Stimulated activated CD4-positive, alpha-beta T cell treated with anti-CD3 and anti-CD28 coated beads, TNF-alpha, amount 100 ng/mL, for 1 hour (primary cell): Measurements from ENCODE around the gene DHRS1.

Experiments used
- DNase-seq, 3 donors: peaks; one replicate each; pipeline ENCODE4 v3.0.0-alpha.2; 2020; ENCODE audit warnings: low read depth in 3 of 3, low spot score in 1 of 3

DHRS1 gene

DNA sequence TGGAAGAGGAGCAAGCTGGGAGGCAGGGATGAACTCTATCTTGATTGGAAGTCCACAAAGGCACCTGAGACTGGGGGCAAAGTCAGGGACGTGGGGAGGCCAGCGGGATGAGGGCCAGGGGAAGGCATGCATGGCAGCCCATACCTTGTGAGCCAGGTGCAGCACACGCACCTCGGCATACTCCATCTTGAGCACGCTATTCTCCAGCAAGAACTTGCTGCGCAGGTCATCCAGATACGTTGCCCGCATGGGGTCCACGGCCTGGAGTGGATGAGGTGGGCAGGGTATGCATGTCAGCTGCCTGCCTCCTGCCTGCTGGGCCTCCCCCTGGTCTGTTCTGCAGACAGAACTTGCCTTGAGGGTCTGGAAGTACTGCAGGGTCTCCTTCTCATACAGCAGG is 32.1 kb downstream of the DHRS1 start:
- no peak for DNase-seq

- no peak for DNase-seq
Observed at GRCh38 chr14:24266344-24267244, 33.0 kb downstream of the DHRS1 start.

DNA sequence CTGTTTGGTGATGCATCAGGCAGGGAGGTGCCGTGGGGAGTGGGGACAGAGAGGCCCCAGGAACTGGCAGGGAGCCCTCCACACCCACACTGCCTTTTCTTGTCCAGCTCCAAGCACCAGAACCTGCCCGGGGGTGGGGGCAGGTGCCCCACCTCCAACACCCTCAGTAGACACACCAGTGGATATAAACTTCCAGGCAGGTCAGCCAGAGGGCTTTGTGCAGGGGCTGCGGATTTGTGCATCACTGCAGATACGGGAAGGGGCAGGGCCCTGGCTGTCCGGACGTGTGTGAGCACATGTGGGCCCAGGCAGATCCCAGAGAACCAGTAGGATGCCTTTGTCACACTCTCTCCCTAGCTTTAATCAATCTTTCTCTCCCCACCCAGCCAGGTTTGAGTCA is 35.3 kb downstream of the DHRS1 start:
- DNase-seq = no peak

DNA sequence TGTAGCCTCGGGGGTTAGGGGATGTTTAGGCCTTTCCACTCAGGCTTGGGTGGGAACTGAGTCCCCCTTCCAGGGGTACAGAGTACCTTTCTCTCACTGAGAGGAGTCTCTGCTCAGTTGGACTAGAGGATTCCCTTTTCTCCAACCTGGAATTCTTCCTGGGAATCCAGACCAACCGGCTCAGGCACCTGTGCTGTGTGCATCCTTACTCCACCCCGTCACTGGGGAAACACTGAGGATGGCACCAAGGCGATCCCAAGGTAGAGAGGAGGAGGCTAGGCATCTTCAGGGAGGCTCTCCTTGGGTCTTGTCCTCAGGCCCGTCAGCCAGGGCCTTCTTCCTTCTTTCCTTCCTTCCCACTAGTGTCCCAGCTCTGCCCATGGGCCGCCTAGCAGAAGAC is 35.7 kb downstream of the DHRS1 start:
- DNase-seq = no peak

GRCh38 chr14:24262821-24263733 is 36.5 kb downstream of the DHRS1 start, which contains the start of gene TGM1:
TSS of gene TGM1 (minus strand) at chr14:24263177. CDS start at chr14:24262352, 825 bp downstream.
- DNase-seq = no peak

DNA sequence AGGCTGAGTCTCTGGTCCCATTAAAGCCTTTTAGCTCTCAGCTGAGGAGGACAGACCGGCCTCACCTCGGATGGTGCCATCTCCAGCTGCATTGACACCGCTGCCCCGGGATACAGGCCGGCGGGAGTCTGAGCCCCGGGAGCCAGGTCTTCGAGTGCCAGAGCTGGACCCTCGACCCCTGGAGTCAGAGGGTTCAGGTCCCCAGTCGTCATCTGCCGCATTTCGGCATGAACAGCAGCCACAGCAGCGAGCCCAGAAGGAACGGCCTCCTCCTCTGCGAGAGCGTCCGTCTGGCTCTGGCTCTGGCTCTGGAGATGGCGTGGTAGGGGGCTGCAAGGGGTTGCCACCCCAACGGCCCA is 37.6 kb downstream of the DHRS1 start:
- DNase-seq = no peak

- no peak for DNase-seq
Observed at GRCh38 chr14:24261256-24261968, 38.2 kb downstream of the DHRS1 start.

DNA sequence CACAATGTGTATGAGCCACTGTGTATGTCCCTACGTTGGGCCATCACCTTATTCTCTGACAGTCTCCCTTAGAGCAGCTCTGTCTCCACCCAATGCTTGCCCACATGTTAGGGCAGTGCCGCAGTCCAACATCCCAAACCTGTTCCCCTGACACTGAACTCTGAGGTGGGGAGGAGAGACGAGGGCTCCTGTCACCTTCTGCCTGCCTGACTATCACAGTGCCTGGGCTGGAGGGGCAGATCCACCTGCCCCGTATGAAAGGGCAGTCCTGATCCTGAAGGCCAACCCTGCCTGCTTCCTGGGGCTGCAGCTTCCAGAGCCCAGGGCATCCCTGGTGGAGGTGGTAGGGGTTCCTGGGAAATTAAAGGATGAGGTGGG is 38.8 kb downstream of the DHRS1 start:
- DNase-seq = no peak

DNA sequence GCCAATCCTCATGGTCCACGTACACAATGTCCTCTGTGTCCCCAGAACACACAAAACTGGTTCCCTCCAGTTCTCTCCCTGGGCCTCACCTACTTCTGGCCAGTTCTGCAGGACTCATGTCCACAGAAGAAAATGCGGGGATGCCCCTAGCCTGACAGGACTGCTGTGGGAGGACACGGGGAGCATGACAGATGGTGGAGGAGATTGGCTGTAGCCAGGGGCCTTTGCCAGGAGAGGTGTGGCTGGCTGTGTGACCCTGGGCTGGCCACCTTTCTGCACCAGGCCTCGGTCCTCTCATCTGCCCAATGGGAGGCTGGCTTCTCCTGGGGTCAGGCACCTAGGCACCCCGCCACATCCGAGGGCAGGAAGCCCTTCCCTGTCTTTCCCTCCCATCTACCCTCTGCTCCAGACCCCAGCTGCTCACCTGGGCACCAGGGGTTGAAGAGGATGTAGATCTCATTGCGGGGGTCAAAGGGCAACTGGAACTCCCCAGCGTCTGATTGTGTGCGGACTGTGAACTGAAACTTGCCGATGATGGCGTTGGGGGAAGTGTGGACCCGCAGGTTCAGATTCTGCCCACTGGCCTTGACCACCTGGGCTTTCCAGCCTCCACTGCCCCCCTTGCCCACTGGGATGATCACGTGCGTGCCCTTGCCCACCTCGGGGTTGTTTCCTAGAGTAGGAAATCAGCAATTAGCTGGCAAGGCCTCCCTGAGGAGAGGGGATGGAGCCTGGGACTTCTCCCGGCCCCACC is 39.4 kb downstream of the DHRS1 start:
- no peak for DNase-seq

DNA sequence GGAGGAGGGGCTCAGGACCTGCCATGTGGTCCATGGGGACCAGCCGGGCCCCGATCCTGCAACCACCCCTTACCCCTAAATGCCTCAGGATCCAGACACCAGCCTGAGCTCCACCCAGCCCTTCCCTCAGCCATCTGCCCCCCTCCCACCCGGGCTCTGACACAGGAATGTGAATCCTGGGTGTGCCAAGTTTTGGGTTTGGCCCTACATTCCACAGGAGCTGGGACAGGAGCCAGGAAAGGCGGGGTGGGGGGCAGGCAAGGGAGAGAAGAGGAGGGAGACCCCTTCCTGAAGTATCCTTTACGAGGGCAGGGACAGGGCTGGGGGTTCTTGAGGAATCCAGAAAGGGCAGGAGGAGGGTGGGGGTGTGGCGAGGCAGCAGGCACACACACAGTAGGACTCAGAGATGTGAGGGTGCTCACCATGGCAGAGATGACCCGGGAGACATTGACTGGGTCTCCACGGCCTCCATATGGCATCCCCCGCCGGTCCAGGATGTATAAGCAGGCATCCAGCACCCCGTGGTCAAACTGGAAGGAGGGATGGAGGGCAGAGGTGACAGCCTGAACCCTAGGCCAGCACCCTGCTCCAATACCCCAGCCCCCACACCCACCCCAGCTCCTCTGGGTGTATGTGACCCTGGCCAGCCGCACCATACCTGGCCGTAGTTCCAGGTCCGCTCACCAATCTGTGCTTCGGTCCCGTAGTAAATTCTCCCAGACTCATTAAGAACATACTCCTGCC is 40.1 kb downstream of the DHRS1 start:
- DNase-seq = no peak

DNA sequence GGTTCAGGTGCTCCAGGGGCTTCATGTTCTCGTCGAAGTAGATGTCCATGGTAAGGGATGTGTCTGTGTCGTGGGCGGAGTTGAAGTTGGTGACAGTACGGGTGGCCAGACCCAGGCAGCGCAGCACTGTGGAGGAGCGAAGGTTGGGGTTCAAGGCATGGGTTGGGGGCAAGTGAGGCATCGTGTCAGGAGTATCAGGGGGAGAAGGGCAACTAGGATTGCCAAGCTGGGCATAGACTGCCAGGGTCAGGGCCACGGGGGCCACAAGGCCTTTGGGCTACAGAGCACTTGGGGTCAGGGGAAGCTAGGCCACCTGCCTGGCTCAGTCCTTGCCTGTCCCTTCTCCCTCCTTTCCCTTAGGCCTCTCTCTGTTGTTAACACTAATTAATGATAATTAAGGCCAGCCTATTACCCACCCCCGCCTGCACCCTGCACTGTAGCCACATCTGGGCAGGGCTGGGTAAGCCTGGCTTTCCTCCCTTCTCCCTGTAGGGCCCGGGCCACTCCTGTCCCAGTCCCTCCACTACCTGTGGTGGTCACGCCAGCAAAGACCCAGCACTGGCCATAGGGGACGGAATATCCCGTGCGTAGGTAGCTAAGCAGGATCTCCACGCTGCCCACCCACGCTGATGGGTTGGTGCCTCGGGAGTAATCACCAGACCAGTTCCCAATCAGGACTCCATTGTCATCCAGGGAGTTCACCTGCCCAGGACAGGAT is 40.9 kb downstream of the DHRS1 start:
- DNase-seq = no peak

DNA sequence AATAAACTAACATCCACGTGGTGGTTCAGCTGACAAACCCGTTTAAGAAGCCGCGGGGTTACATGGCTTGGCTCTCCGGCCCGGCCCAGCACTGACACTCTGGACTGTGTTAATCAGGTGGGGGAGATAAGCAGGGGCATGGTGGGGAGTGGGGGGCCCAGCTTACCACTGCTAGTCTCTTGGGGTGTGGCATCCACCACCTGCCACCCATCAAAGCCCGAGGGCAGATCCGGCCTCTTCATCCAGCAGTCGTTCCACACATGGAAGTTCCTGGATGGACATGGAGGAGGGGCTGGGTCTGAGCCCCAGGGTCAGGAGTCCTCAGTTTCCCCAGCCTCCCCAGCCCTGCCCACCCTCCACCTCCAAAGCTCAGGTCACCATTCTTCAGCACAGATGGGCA is 41.5 kb downstream of the DHRS1 start:
- no peak for DNase-seq

DNA sequence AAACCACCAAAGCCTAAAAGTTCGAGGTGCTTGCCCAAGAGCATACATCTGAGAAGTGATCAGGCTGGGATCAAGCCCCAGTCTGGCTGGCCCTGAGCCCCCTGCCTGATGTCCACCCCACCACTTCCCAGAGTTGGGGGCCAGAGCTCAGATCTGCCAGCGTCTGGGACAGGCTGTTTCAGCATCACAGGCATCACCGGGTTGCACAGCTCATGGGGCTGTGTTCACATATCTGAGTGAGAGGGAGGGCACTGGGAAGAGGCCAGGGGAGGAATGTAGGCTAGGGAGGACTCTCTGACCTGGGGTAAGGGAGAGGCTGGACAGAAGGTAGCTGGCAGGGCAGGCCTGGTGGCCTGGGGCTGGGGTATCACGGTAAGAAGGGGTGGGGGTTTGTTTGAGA is 42.6 kb downstream of the DHRS1 start:
- DNase-seq = no peak

DNA sequence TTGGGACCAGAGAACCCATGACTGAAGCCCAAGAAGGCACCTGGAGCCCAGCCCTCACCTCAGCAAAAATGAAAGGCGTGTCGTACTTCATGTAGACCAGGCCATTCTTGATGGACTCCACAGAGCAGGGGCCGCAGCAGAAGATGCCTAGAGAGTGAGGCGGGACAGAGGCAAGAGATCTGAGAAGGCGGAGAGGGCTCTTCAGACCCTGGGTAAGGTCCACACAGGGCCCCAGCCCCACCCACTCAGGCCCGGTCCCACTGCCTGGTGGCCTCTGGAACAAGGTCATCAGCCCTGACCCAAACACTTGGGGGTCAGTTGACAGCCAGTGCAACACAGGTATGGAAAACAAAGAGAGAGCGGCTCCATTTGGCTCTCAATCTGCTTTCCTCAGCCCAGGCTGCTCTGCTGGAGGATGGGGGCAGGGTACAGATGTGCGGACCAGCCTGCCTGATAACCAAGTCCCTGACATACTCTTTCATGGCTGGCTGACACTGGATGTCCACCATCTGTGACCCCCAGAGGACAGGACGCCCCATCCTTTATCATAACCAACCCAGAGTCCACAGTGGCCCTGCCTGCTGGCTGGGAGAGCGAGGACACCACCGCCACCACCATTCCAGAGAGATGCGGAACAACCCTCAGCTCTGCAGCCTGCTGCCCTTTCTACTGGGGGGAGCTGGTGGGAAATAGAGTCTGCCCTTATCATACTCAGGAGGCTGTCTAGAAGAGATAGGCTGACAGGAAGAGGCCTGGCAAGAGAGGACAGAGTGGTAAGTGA is 43.5 kb downstream of the DHRS1 start:
- no peak for DNase-seq

- DNase-seq = no peak
Observed at GRCh38 chr14:24255438-24255837, 44.1 kb downstream of the DHRS1 start.

DNA sequence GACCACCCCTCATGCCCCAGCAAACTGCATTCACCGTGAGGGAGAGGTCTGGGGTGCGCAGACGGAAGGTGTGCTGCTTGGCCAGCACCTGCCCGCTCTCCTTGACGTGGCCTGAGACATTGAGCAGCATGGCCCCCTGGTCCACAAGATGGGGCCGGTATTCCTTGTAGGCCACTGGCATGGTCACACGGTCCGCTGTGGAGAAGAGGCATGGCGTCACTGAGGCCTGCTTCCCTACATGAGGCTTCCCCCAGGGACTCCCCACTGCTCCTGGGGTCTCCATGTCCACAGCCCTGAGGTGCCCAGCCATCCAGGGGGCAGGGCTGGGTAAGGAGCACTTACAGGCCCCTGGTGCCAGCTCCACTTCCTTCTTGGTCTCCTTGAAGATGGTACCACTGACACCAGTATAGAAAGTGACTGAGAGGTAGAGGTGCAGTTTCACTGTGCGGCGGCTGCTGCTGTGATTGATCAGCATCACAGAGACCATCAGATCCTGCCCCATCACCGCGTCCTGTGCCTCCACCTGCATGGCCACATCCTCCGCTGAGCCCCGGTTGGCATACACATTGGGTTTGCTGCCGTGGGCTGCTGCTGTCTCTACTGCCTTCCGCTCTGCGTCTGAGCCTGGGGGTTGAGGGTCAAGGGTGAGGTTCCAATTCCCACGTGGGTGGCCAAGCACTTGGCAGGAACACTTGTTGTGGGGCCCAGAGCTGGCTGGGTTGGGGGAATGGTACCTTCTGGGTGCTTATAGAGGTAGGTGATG is 44.8 kb downstream of the DHRS1 start:
- no peak for DNase-seq

DNA sequence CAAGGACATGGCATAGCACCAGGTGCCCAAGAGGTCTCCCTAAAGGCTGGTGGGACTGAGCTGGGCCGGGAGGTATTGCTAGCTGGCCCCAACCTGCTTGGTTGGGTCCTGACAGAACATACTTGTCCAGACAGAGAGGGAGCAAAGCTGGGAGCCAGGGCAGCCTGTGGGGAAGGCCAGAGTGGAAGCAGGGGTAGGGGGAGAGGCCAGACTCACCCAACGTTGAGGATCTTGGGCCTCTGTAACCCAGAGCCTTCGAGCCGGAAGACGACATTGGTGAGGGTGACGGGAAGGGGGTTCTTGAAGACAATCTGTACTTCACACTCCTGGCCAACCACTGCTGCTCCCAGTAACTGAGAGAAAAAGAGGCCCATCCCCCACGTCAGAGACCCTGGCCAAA is 45.6 kb downstream of the DHRS1 start:
- no peak for DNase-seq
